HS-5 (cell line): ENCODE measurements around the gene RXFP2.

Experiments
- DNase-seq: peaks from one replicate; pipeline ENCODE4 v3.0.0-alpha.2; 2012; ENCODE audit warnings: low read depth

The RXFP2 gene

GRCh38 chr13:31826521-31826920, 87.2 kb downstream of the RXFP2 start:
- no peak for DNase-seq

GRCh38 chr13:31827707-31828106, 88.4 kb downstream of the RXFP2 start:
- DNase-seq: no peak

GRCh38 chr13:31835932-31836331, 96.6 kb downstream of the RXFP2 start:
- DNase-seq: no peak

GRCh38 chr13:31843044-31843443, 103.7 kb downstream of the RXFP2 start:
- no peak for DNase-seq

- peak; percentile 26 for DNase-seq
These were observed 107.0 kb downstream of the RXFP2 start for GRCh38 chr13:31846182-31846938.

GRCh38 chr13:31846961-31847752, 107.8 kb downstream of the RXFP2 start:
- no peak for DNase-seq

- DNase-seq: no peak
These were observed 109.3 kb downstream of the RXFP2 start for GRCh38 chr13:31848621-31849020.

GRCh38 chr13:31849206-31849605, 109.9 kb downstream of the RXFP2 start:
- DNase-seq: no peak

- no peak for DNase-seq
These were observed 110.8 kb downstream of the RXFP2 start for GRCh38 chr13:31850041-31850555.

GRCh38 chr13:31851216-31851615, 111.9 kb downstream of the RXFP2 start:
- DNase-seq: no peak
